NCI-H146 treated with DMSO at 0.1 percent for 48 hours (cell line): ENCODE measurements around the gene ACOT11.
"Not testable (repeated sequence)": the region's sequence is repeated elsewhere in the genome, so short reads cannot be mapped to it uniquely, and the experiment has no call there.

Experiments used
- DNase-seq: peaks from one replicate; lab custom pipeline; 2025; ENCODE audit not compliant: unreplicated experiment; lab: John Stamatoyannopoulos, UW

Gene ACOT11

DNA sequence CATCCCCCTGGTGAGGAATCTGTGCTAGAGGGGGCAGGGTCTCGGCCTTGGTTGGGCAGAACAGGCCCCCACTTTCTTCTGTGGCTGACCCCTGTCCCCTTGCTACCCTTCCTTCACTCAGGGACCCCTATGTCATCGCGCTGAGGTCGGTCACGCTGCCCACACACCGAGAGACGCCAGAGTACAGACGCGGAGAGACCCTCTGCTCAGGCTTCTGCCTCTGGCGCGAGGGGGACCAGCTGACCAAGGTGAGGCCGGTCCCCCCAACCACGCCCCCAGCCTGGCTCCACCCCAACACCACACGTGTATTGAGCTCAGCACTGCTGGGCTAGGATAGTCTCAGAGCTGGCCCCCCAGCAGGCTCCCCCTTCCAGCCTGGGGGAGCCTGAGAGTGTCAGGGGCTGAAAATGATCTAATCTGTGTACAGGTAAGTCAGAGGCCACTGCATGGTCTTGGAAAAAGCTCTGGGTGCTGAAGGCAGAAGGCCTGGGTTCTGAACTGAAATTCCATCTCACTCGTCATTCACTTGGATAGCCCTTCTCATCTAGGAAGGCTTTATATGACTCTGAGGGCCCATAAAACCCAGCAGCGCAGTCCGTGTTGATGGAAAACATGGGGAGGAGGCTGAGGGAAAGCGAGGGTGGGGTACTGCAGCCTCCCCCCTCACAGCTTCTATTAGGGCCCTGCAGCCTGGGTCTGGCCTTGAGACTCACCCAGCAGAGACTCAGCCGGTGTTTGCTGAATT is 60.0 kb downstream of the ACOT11 start:
- DNase-seq, result no peak

DNA sequence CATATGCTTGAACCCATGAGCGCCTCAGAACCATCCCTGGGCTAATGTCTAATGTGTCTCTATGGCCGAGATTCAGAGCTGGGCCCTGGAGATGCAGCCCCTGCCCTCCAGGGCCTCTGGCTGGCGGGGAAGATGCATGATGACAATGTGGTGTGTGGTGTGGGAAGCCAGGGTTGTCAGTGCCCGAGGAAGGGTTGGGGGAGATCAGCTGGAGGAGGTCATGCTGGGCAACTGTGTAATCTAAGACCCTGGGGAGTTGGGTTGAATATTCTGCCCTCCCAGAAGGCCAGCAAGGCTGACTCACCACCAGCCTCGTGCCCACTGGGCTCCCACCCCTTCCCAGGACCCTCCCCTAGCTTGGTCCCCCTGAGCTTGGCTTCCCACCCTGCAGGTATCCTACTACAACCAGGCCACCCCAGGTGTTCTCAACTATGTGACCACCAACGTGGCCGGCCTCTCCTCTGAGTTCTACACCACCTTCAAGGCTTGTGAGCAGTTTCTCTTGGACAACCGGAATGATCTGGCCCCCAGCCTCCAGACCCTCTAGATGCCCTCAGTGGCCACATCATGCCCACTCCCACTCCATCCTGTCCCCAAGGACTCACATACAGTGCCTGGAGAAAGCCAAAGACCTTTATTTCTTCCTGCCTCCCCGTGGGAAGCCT is 60.7 kb downstream of the ACOT11 start:
- DNase-seq, result no peak

DNA sequence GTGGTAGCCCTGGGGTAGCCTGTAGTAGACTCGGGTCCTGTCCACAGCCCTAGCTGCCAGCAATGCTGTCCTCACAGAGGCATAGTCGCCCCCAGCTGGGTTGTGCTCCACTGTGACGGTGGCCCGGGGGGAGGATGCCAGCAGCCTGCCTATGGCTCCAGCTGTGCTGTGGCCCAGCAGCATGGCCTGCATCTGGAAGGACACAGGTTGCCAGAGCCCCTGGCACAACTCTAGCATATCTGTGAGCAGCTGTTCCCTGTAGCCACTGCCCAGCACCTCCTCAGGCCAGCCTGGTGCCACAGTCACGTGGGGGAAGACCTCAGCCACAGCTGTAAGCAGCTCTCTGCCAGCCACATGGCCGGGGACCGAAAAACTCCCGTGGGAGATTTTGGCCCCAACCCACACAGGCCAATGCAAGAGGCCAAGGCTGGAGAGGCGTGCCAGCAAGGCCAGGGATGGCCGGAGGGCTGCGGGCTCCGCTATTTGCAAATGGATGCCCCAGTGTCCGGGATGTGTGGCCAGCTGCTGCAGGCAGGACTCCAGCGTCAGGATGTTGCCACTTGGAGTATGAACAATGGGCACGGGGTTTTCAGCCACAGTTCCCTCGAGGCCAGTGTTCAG is 61.4 kb downstream of the ACOT11 start:
- no peak for DNase-seq

DNA sequence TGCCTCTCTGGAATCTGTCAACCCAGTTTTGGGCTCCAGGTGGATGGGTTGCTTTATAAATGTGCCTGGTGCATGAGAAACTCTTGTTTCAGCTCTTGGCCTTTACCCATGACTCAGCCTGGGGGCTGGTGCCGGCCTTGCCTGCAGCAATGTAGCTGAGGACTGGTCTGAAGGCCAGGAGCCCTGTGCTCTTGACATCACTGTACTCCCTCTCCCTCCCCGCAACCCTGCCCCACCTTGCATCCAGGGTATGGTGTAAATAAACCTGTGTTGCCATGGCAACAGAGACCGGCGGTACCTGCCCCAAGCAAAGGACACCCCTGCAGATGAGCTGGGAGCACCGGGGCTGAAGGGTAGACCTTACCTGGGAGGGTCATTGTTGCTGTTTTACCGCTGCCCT is 62.0 kb downstream of the ACOT11 start:
- no peak for DNase-seq

DNA sequence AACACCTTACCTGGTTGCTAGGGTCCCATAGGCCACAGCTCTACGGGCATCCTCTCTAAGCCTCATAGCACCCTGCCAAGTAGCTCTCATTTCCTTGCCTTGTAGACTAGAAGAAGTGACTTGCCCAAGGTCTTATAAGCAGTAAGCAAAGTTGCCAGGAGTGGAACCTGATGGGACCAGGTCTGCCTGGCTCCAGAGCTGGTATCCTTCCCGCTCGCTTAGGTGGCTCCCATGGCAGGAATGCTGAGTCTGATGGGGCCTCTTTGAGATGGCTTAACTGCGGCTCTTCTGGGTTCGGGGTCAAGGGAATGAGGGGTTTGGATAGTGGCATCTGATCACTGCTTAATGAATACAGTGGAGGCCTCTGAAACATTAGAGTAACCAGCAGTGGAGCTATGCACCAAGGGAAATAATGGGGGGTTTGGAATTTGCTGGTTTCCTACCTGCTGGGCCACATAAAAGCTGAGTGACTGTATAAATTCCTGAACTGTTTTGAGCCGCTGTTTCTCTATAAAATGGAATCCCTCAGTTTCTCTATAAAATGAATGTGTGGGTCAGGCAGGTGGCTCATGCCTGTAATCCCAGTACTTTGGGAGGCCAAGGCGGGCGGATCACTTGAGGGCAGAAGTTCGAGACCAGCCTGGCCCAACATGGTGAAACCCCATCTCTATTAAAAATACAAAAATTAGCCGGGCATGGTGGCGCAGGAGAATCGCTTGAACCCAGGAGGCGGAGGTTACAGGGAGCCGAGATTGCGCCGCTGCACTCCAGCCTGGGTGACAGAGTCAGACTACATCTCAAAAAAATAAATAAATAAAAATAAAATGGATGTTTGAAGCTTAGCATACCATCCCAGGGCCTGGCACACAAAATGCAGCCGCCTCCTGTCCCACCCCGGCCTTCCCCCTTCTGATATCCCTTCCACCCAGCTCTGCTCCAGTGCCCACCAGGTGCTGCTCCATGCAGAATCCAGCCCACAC is 62.9 kb downstream of the ACOT11 start:
- no peak for DNase-seq

DNA sequence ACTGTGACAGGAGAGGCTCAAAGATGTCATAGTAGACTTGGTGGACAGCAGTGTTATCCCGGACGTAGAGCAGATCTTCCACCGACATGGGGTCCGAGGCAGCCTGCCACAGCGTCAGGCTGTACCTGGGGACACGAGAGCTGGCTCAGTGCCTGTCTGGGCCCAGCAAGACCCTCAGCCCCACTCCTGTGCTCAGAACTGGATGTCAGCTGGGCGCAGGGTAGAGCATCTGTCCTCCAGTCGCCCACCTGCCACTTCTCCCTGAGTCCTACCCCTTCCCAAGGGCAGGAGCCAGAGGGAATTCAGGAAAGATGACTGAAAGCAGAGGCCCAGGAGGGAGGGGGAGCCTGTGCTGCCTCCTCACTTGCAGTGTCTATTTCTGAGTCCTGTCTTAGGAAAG is 63.6 kb downstream of the ACOT11 start:
- no peak for DNase-seq

DNA sequence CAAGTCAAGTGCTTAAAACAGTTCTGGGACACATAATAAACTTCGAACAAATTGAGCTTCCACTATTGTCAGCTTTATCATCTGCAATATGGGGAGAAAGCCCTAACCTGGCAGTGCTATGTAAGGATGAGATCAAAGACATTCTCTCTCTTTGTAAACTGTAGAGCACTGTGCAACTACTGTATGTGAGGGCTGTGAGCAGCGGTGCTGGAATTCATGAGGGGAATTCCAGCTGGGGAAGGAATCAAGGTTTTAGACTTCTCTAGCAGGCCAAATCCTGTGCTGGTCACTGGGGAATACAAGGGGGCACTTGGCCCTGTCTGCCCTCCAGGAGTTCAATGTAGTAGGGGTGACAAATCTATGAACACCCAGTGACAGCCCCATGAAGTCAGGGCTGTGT is 66.0 kb downstream of the ACOT11 start:
- DNase-seq, result no peak

DNA sequence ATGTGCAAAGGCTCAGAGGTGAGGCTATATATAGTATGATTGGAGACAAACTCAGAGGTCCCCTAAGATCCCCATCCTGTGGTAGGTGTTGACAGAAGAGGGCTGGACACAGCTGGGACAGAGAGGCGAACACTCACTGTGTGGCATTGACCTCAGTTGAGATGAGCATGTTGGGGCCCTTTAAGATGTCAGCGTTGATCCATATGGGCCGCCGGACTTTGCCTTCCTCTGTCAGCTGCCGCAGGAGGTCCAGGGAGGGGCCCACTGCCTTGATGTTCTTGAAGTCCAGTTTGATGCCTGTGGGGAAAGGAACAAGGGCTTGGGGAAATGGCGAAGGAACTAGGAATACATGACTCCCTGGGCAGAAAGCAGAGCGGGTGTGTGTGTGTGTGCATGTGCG is 66.5 kb downstream of the ACOT11 start:
- DNase-seq, result no peak

DNA sequence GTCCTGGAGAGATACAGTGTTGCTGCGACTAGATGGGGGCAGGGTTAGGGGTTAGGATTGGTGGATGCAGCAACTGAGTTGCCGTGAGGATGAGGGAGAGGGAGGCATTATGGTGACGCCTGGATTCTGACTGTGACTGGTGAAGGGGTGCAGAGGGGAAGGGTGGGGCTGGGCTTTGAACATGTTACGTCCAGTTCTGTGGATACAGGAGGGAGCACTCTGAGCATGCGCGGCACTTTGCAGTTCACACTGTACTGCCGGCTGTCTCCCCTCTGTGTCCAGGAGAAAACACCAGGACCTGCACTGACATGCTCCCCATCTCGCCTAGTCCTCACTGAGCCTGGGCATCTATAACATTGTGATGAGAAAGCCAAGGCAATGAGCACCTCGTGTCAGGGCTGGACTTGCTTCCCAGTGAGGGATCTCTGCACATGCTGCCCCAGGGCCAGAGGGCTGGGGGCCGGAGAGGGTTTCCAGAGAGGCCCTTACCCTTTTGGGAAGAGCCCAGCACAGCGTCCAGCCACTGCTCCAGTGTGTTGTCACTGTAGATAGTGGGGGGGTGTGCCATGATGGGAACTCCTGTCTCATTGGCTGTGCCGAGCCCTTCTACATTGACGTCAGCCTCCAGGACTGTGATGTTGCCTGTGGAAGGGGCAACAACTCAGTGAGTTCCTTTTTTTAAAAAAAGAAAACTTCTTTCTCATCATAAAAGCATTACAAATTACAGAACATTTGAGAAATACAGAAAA is 67.7 kb downstream of the ACOT11 start:
- no peak for DNase-seq

DNA sequence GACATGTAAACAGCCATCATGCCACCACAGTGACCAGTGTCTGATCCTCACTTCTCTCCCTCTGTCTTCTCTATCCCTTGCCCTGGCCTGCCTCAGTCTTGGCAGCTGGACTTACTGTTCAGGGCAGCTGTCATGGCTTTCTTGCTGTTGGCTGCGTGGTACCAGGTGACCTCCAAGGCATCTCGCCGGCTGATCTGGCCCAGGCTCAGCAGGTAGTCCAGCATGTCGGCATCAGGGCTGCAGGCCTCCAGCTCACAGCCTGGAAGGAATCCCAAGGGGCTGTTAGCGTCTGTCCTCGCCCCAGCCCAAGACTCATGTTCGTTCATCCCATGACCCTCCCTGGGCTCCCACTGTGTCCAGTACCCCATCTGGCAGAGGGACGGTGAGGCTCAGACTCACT is 71.7 kb downstream of the ACOT11 start:
- DNase-seq, result no peak

DNA sequence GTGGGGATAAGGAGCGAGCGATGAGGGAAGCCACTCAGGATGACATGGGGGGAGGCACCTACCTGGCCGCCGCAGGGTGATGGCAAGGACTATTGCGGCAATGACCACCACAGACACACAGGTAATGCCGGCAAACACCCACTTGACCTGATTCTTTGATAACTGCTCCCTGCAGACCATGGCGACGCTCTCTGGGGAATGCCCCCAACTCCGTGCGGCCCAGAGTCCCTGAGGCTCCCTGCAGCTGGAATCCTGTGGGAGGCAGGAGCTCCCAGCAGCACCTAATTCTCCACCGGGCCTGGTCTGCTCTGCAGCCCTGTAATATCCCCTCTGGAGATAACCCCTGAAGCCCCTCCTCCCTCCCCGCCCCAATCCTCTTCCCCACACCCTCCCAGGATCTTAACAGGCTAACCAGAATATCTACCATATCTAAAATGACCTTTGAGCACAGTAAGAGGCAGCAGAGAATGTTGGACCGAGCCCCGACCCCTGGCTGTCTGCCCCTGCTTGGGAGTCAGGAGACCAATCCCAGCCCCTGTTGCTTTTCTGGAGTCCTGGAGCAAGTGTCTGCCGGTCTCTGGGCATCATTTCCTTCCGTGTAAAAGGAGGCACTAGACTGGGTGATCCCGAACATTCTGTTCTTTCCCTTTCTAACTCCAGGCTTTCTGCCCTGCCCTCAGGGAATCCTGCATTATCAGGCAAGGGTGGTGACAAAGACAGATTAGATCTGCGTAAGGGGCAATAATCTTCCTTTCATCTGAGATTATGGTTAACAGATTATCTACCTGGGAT is 75.4 kb downstream of the ACOT11 start, which contains the start of gene FAM151A:
Gene FAM151A (minus strand): TSS at position 310 of the 792 bp plus-strand sequence. CDS start 130 bp downstream, at position 180.
- DNase-seq, result no peak

DNA sequence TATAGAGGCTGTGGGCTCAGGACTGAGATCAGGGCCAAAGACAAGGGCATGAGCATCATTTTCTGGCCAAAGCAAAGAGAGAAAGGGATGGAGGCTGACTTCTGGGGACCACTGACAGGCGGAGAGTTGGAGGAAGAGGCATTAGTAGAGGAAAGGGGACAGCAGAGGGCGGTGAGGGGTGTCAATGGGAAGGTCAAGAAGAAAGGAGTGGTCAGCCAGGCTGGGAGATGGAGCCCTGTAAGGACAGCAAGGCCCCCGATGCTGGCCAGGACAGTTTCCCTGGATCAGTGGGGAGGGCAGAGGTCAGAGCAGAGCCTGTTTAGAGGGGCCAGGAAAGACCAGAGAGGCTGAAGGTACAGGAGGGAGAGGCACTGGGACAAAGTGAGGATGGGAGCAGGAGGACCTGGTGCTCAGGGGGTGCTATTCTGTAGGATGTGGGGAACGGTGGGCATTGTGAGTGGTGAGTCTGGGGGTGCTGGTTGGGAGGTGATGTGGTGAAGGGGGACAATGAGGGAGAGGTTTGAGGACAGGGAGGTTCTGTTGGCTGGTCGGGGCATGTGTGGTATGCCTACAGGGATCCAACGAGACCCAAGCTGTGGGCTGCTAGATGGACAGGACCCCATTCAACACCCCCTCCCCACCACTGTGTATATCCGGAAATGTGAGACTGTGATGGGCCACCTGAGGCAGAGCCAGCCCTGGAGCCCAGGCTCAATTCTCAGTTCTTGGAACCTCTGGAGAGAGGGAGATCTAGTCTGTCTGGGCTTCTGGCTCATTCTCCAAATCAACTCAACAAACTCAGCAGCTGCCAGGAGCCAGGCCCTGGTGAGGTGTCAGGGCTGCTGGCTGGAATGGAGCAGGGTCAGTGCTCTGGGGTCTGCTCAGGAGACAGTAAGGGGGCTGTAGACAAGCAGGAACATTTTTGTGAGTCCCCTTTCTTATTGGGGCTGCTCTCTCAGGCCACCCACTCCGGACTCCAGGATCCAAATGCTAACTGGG is 76.7 kb downstream of the ACOT11 start:
- no peak for DNase-seq

DNA sequence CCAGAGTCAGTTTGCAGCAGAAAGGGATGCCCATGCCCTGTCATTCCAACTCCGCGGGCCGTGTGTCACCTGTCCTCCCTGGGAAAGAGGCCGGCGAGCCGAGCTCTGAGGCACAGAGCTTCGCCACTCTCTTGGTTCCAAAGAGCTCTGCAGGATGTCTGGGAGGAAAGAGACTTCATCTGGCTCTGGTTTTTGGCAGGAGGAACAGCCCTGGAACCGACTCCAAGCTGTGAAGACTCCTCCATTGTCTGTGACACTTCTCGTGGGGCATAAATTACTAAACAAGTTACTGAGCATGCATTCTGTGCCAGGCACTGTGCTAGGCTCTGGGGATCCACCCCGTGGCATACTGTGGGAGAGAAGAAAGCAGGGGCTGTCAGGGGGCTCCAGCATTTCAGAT is 79.2 kb downstream of the ACOT11 start:
- DNase-seq, result no peak

DNA sequence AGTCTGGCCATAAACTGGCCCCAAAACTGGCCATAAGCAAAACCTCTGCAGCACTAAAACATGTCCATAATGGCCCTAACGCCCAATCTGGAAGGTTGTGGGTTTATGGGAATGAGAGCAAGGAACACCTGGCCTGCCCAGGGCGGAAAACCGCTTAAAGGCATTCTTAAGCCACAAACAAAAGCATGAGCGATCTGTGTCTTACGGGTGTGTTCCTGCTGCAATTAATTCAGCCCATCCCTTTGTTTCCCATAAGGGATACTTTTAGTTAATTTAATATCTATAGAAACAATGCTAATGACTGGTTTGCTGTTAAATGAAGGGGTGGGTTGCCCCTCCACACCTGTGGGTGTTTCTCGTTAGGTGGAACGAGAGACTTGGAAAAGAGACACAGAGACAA is 87.8 kb downstream of the ACOT11 start:
- not testable (repeated sequence) for DNase-seq

DNA sequence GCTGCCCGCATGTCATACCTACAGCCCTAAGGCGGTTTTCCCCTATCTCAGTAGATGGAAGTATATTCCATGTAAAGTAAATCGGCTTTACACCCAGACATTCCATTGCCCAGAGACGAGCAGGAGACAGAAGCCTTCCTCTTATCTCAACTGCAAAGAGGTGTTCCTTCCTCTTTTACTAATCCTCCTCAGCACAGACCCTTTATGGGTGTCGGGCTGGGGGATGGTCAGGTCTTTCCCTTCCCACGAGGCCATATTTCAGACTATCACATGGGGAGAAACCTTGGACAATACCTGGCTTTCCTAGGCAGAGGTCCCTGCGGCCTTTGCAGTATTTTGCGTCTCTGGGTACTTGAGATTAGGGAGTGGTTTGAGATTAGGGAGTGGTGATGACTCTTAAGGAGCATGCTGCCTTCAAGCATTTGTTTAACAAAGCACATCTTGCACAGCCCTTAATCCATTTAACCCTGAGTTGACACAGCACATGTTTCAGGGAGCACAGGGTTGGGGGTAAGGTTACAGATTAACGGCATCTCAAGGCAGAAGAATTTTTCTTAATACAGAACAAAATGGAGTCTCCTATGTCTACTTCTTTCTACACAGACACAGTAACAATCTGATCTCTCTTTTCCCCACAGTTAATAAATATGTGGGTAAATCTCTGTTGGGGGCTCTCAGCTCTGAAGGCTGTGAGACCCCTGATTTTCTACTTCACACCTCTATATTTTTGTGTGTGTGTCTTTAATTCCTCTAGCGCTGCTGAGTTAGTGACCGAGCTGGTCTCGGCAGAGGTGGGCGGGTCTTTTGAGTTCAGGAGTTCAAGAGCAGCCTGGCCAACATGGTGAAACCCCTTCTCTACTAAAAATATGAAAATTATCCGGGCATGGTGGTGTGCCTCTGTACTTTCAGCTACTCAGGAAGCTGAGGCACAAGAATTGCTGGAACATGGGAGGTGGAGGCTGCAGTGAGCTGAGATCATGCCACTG is 88.7 kb downstream of the ACOT11 start:
- DNase-seq, result not testable (repeated sequence)

DNA sequence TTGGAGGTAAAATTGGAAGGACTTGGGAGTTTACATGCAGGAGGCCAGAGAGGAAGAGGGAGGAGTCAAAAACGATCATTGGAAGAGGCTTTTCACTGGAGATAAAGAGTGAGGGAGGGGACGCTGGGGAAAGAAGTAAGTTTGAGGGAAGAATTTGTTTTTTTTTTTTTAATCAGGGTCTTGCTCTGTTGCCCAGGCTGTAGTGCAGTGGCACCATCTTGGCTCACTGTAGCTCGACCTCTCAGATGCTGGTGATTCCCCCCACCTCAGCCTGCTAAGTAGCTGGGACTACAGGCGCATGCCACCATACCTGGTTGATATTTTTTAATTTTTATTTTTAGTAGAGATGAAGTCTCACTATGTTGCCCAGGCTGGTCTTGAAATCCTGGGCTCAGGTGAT is 92.3 kb downstream of the ACOT11 start:
- no peak for DNase-seq
